CD4-positive, alpha-beta T cell (primary cell): ENCODE measurements around the gene TMPRSS3. TPM values are rescaled to one million over a fixed set of nuclear protein-coding genes. Genes with fewer than 3 reads are reported as not detected.

Source experiments
- ATAC-seq: fragments of 200-7000 bp; cut with Tn5 transposase; one replicate; pipeline ENCODE4 v1.10.0; 2022; ENCODE audit warnings: mild to moderate bottlenecking; ENCODE audit not compliant: poor library complexity
- CTCF ChIA-PET: fragments of 350-600 bp; sonication (Branson Sonifier 250); formaldehyde crosslinking; loops from one replicate; lab custom pipeline; 2021; ENCODE audit warnings: antibody characterized with exemption, inconsistent platforms; lab: Charles Lee
- POLR2A ChIA-PET: fragments of 350-600 bp; sonication (Branson Sonifier 250); formaldehyde crosslinking; loops from one replicate; lab custom pipeline; 2021; ENCODE audit warnings: antibody characterized with exemption, inconsistent platforms; lab: Charles Lee
- DNase-seq, 14 experiments: peaks; one replicate each; pipeline ENCODE4 v3.0.0-alpha.2; 2013 to 2020; ENCODE audit warnings: mixed read lengths in 2 of 14
- H3K27ac ChIP-seq, 2 donors: one replicate each; pipeline versions ENCODE4 v1.5.1 to v1.7.0; 2013; ENCODE audit warnings: low read length in 2 of 2, low read depth in 1 of 2, mild to moderate bottlenecking in 1 of 2
- H3K27me3 ChIP-seq, 2 experiments: 1 replicate in 1 of 2; 2 replicates in 1 of 2; pipeline versions ENCODE4 v1.6.1 to v1.7.0; 2013; ENCODE audit warnings: low read length in 2 of 2, control low read depth in 1 of 2, mild to moderate bottlenecking in 1 of 2, moderate library complexity in 1 of 2; ENCODE audit not compliant: insufficient read depth in 2 of 2, control insufficient read depth in 1 of 2
- H3K36me3 ChIP-seq: one replicate; pipeline ENCODE4 v1.6.1; 2013; ENCODE audit warnings: low read length, control low read depth; ENCODE audit not compliant: insufficient read depth
- H3K4me1 ChIP-seq: one replicate; pipeline ENCODE4 v1.6.1; 2013; ENCODE audit warnings: low read length, control low read depth; ENCODE audit not compliant: insufficient read depth
- H3K4me3 ChIP-seq: one replicate; pipeline ENCODE4 v1.5.1; 2013; ENCODE audit warnings: mild to moderate bottlenecking, low read length, moderate library complexity
- H3K9me3 ChIP-seq, 2 experiments: 1 replicate in 1 of 2; 2 replicates in 1 of 2; pipeline versions ENCODE4 v1.6.1 to v1.7.0; 2013; ENCODE audit warnings: low read length in 2 of 2, mild to moderate bottlenecking in 2 of 2, control low read depth in 1 of 2, moderate library complexity in 1 of 2; ENCODE audit not compliant: control insufficient read depth in 1 of 2, insufficient read depth in 1 of 2
- H3K27ac Mint-ChIP-seq: one replicate; pipeline ENCODE4 v1.8.0; 2020; ENCODE audit warnings: mixed read lengths
- H3K27me3 Mint-ChIP-seq: one replicate; pipeline ENCODE4 v1.8.0; 2021; ENCODE audit warnings: mixed read lengths
- H3K36me3 Mint-ChIP-seq: one replicate; pipeline ENCODE4 v1.8.0; 2021; ENCODE audit warnings: low read depth, mixed read lengths
- H3K4me1 Mint-ChIP-seq: one replicate; pipeline ENCODE4 v1.8.0; 2021; ENCODE audit warnings: low read depth, mixed read lengths
- H3K4me3 Mint-ChIP-seq: one replicate; pipeline ENCODE4 v1.8.0; 2020; ENCODE audit warnings: mild to moderate bottlenecking, mixed read lengths
- H3K9me3 Mint-ChIP-seq: one replicate; pipeline ENCODE4 v1.8.0; 2020; ENCODE audit warnings: mixed read lengths
- intact Hi-C, 2 experiments: fragments of 100-400 bp; cut with DNase I in 1 of 2; cut with micrococcal nuclease in 1 of 2; formaldehyde crosslinking; loops; one replicate each; pipeline versions ENCODE4 v1.15.1 to v1.9.0; 2023 to 2025; cut with DNase I, micrococcal nuclease
- total RNA-seq, 174 experiments: library from RNA in 2 of 174; stranded (reverse) in 2 of 174; gene quantifications; one replicate each; pipeline ENCODE4 v1.2.3 and lab custom pipeline; 2021 to 2026
- TF ChIP-seq, protein P1 (sequence below): fragments of 200-600 bp; IDR thresholded peaks from one replicate; pipeline ENCODE4 v1.8.0; 2022; ENCODE audit warnings: antibody characterized with exemption, mild to moderate bottlenecking

TMPRSS3 gene
- total RNA-seq, 2 experiments from 2014 or later: 1.5 TPM

DNA sequence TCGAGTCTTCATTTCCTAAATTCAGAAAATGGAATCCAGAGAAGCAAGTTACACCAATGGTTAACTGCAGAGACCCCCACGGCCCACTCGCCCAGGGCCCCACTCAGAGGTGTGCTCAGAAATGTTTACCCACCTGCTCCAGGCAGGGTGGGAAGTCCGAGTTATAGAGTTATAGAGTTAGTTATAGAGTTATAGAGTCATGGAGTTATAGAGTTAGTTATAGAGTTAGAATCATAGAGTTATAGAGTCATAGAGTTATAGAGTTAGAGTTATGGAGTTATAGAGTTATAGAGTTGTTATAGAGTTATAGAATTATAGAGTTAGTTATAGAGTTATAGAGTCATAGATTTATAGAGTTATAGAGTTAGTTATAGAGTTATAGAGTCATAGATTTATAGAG, 39.5 kb upstream of the TMPRSS3 start:
- CTCF ChIA-PET: no interaction called here
- Mint-ChIP-seq H3K9me3 (no peaks in the 10 kb centered on the region), H3K4me3 (no peak overlapping the region), H3K36me3 (peaks cover 100% of the 10 kb centered on the region), H3K27me3 (no peaks in the 10 kb centered on the region), H3K4me1 (peaks cover 57% of the 10 kb centered on the region), H3K27ac (peak overlapping the region; percentile 89)
- peaks cover 0 to 5% of the 10 kb centered on the region in 2 experiments for H3K9me3 ChIP-seq
- ATAC-seq (no peak), DNase-seq (no peak)
- intact Hi-C loops: loop anchor here in 1 of 2 experiments (5.0 kb wide), 1 partner anchor 38 kb away; the partner anchor contains the start of gene TMPRSS3
- H3K27ac ChIP-seq: no peak overlapping the region
- no peak overlapping the region for H3K4me3 ChIP-seq
- POLR2A ChIA-PET: interaction anchor here (1.2 to 2.2 kb wide), 5 partner anchors 10 to 32 kb away, joined by 3 to 10 read pairs (median 6); partner anchors contain the start of gene UBASH3A
- peaks cover 98% of the 10 kb centered on the region for H3K36me3 ChIP-seq
- no peaks in the 10 kb centered on the region for H3K27me3 ChIP-seq
- peaks cover 36% of the 10 kb centered on the region for H3K4me1 ChIP-seq
- TF ChIP-seq, protein P1, sequence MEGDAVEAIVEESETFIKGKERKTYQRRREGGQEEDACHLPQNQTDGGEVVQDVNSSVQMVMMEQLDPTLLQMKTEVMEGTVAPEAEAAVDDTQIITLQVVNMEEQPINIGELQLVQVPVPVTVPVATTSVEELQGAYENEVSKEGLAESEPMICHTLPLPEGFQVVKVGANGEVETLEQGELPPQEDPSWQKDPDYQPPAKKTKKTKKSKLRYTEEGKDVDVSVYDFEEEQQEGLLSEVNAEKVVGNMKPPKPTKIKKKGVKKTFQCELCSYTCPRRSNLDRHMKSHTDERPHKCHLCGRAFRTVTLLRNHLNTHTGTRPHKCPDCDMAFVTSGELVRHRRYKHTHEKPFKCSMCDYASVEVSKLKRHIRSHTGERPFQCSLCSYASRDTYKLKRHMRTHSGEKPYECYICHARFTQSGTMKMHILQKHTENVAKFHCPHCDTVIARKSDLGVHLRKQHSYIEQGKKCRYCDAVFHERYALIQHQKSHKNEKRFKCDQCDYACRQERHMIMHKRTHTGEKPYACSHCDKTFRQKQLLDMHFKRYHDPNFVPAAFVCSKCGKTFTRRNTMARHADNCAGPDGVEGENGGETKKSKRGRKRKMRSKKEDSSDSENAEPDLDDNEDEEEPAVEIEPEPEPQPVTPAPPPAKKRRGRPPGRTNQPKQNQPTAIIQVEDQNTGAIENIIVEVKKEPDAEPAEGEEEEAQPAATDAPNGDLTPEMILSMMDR: no peak

DNA sequence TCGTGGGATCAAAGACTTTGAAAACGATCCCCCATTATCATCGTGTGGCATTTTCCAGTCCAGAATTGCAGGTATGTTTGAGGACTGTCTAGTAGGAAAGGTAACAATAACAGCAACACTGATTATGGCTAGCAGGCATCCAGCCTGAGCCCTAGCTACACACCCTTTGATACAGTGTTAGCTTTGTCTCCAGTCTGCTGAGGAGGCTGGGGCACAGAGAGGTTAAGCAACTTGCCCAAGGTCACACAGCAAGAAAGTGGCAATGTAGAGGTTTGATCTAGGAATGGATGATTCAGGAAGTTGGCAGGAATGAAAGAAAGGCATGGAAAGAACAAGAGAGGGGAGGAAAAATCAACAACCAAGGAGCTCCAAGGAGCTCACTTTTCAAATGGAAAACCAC, 39.0 kb upstream of the TMPRSS3 start:
- H3K36me3 Mint-ChIP-seq: peaks cover 100% of the 10 kb centered on the region
- DNase-seq (no peak), ATAC-seq (peak; percentile 58)
- H3K9me3 ChIP-seq: peaks cover 0 to 5% of the 10 kb centered on the region in 2 experiments
- H3K27me3 ChIP-seq: no peaks in the 10 kb centered on the region
- intact Hi-C loops: loop anchor here in 1 of 2 experiments (5.0 kb wide), 1 partner anchor 38 kb away; the partner anchor contains the start of gene TMPRSS3
- peak overlapping the region; percentile 89 for H3K27ac Mint-ChIP-seq
- H3K9me3 Mint-ChIP-seq: no peaks in the 10 kb centered on the region
- peaks cover 33% of the 10 kb centered on the region for H3K4me1 ChIP-seq
- peaks cover 98% of the 10 kb centered on the region for H3K36me3 ChIP-seq
- no peak overlapping the region for H3K27ac ChIP-seq
- no peak overlapping the region for H3K4me3 Mint-ChIP-seq
- no peaks in the 10 kb centered on the region for H3K27me3 Mint-ChIP-seq
- POLR2A ChIA-PET: interaction anchor here (1.2 to 1.8 kb wide), 4 partner anchors 10 to 31 kb away, joined by 3 to 10 read pairs (median 6); partner anchors contain the start of gene UBASH3A
- CTCF ChIA-PET: interaction anchor here (0.8 kb wide), 1 partner anchor 53 kb away, joined by 3 read pairs; no protein-coding TSS in a partner anchor
- H3K4me3 ChIP-seq: no peak overlapping the region
- TF ChIP-seq, protein P1: no peak
- H3K4me1 Mint-ChIP-seq: peaks cover 54% of the 10 kb centered on the region

GRCh38 chr21:42433946-42434551, 38.2 kb upstream of the TMPRSS3 start:
- Mint-ChIP-seq H3K4me3 (no peak overlapping the region), H3K27ac (peak overlapping the region; percentile 89), H3K4me1 (peaks cover 46% of the 10 kb centered on the region), H3K9me3 (no peaks in the 10 kb centered on the region), H3K36me3 (peaks cover 100% of the 10 kb centered on the region), H3K27me3 (no peaks in the 10 kb centered on the region)
- ChIA-PET CTCF (interaction anchor here (0.8 kb wide), 1 partner anchor 53 kb away, joined by 3 read pairs; no protein-coding TSS in a partner anchor), POLR2A (interaction anchor here (1.8 kb wide), 1 partner anchor 11 kb away, joined by 6 read pairs; no protein-coding TSS in a partner anchor)
- TF ChIP-seq, protein P1: no peak
- no peaks in the 10 kb centered on the region for H3K27me3 ChIP-seq
- DNase-seq: no peak
- H3K9me3 ChIP-seq: peaks cover 0 to 5% of the 10 kb centered on the region in 2 experiments
- H3K27ac ChIP-seq: no peak overlapping the region
- peaks cover 30% of the 10 kb centered on the region for H3K4me1 ChIP-seq
- intact Hi-C loops: no loop called here
- ATAC-seq: no peak
- peaks cover 98% of the 10 kb centered on the region for H3K36me3 ChIP-seq
- H3K4me3 ChIP-seq: no peak overlapping the region
